Smooth muscle cell (in vitro differentiated cells): Measurements from ENCODE around the gene LINGO4. TPM values are rescaled to one million over a fixed set of nuclear protein-coding genes. Genes with fewer than 3 reads are reported as not detected.

ENCODE experiments used
- DNase-seq: peaks from one replicate; lab custom pipeline; 2025; ENCODE audit not compliant: unreplicated experiment; lab: John Stamatoyannopoulos, UW
- H2AFZ ChIP-seq: fragments of 200-600 bp; sonication (generic); 2 replicates; pipeline ENCODE4 v1.6.0; 2016; ENCODE audit warnings: antibody characterized with exemption, low read depth, mild to moderate bottlenecking
- H3F3A ChIP-seq: fragments of 200-600 bp; sonication (generic); 2 replicates; pipeline ENCODE4 v1.6.0; 2017; ENCODE audit warnings: antibody characterized with exemption, low read depth
- H3K27ac ChIP-seq: fragments of 200-600 bp; sonication (generic); 2 replicates; pipeline ENCODE4 v1.5.1; 2016; ENCODE audit warnings: low read depth, mild to moderate bottlenecking
- H3K27me3 ChIP-seq: fragments of 200-600 bp; sonication (generic); 2 replicates; pipeline ENCODE4 v1.6.1; 2016; ENCODE audit warnings: low read depth, mild to moderate bottlenecking
- H3K36me3 ChIP-seq: fragments of 200-600 bp; sonication (generic); 2 replicates; pipeline ENCODE4 v1.5.1; 2016; ENCODE audit warnings: low read depth
- H3K4me1 ChIP-seq: fragments of 200-600 bp; sonication (generic); 2 replicates; pipeline ENCODE4 v1.5.1; 2016; ENCODE audit warnings: low read depth
- H3K4me2 ChIP-seq: fragments of 200-600 bp; sonication (generic); 2 replicates; pipeline ENCODE4 v1.6.0; 2016; ENCODE audit warnings: mild to moderate bottlenecking
- H3K4me3 ChIP-seq: fragments of 200-600 bp; sonication (generic); 2 replicates; pipeline ENCODE4 v1.5.1; 2016; ENCODE audit warnings: mild to moderate bottlenecking
- H3K79me2 ChIP-seq: fragments of 200-600 bp; sonication (generic); 2 replicates; pipeline ENCODE4 v1.6.0; 2016; ENCODE audit warnings: low read depth, mild to moderate bottlenecking
- H3K9ac ChIP-seq: fragments of 200-600 bp; sonication (generic); 2 replicates; pipeline ENCODE4 v1.6.0; 2016; ENCODE audit warnings: low read depth
- H3K9me3 ChIP-seq: fragments of 200-600 bp; sonication (generic); replicated peaks from 2 replicates; pipeline ENCODE4 v1.5.1; 2016; ENCODE audit warnings: low read depth
- H4K20me1 ChIP-seq: fragments of 200-600 bp; sonication (generic); 2 replicates; pipeline ENCODE4 v1.6.0; 2016; ENCODE audit warnings: low read depth
- WGBS: methylation state at CpG from one replicate; pipeline ENCODE4 v1.1.7; 2016; ENCODE audit warnings: low lambda C conversion rate; 5-methylcytosine and 5-hydroxymethylcytosine counted together
- polyA plus RNA-seq: library from polyadenylated mRNA; unstranded; fragments of >200 nt; fragmentation: Nextera tagmentation; extraction: Ambion mirVana; gene quantifications from 2 replicates; pipeline ENCODE4 v1.2.1, GENCODE V29; 2016
- small RNA-seq: library from RNA; depleted of rRNA; stranded (forward); fragments of <200 nt; gene quantifications from one replicate; pipeline ENCODE3, GENCODE V24; 2014
- total RNA-seq: library from RNA; depleted of rRNA; stranded (reverse); fragments of >200 nt; gene quantifications from 2 replicates; pipeline ENCODE4 v1.2.3, GENCODE V29; 2014
- TF ChIP-seq, protein P1 (sequence below): fragments of 200-600 bp; sonication (generic); IDR thresholded peaks from 2 replicates; pipeline ENCODE4 v1.5.1; 2017; ENCODE audit warnings: borderline replicate concordance, mild to moderate bottlenecking, antibody characterized with exemption; ENCODE audit not compliant: insufficient read depth, poor library complexity, severe bottlenecking

LINGO4 gene
- total and polyA plus RNA-seq, 2 experiments from 2014 or later: not detected

DNA sequence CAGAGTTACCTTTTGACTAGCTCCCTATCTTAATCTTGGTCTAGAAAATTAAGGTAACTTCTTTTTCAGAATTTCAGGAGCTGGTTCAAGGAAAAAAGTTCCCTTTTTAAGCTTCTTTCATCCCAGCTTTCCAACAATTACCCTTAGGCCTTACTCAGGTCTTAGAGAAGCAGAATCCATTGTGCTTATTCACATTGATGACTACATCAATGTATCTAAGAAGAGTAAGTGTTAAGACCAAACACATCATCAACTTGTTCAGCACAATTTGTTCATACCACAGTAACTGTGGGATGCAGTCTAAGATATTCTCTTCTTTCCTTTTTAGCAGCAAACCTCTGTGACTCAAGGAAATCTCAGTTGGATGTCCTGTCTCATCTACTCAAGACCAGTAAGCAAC lies 46.0 kb downstream of the LINGO4 start:
- H3K4me3 ChIP-seq: no peak overlapping the region
- H3K36me3 ChIP-seq: peaks cover 15% of the 10 kb centered on the region
- TF ChIP-seq, protein P1, sequence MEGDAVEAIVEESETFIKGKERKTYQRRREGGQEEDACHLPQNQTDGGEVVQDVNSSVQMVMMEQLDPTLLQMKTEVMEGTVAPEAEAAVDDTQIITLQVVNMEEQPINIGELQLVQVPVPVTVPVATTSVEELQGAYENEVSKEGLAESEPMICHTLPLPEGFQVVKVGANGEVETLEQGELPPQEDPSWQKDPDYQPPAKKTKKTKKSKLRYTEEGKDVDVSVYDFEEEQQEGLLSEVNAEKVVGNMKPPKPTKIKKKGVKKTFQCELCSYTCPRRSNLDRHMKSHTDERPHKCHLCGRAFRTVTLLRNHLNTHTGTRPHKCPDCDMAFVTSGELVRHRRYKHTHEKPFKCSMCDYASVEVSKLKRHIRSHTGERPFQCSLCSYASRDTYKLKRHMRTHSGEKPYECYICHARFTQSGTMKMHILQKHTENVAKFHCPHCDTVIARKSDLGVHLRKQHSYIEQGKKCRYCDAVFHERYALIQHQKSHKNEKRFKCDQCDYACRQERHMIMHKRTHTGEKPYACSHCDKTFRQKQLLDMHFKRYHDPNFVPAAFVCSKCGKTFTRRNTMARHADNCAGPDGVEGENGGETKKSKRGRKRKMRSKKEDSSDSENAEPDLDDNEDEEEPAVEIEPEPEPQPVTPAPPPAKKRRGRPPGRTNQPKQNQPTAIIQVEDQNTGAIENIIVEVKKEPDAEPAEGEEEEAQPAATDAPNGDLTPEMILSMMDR: no peak
- no peak overlapping the region for H3K9ac ChIP-seq
- no peak overlapping the region for H2AFZ ChIP-seq
- H3K4me1 ChIP-seq: peaks cover 6% of the 10 kb centered on the region
- no peaks in the 10 kb centered on the region for H3K79me2 ChIP-seq
- DNase-seq: no peak
- no peaks in the 10 kb centered on the region for H3K9me3 ChIP-seq
- H3K27me3 ChIP-seq: no peaks in the 10 kb centered on the region
- no peaks in the 10 kb centered on the region for H3F3A ChIP-seq
- H4K20me1 ChIP-seq: no peaks in the 10 kb centered on the region
- H3K27ac ChIP-seq: no peak overlapping the region
- H3K4me2 ChIP-seq: no peak overlapping the region

DNA sequence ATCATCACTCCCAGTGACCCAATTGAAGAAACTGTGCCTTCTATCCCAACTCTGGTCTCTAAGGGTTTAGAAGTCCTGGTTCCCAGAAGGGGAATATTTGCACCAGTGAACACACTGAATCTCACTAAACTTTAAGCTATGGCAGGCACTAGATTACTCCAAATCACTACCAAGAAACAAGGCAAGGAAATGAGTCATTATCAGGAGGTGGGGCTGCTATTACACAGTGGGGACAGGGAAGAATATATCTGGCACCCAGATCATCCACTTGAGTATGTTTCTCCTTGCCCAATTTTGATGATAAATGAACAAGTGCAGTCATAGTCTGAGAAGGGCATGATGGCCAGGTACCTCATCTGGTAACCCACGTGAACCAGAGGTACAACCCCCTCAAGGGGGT lies 48.9 kb downstream of the LINGO4 start:
- 76% methylated on average over 1 of the region's 1 CpG for WGBS
- Histone ChIP-seq H3K27ac (no peak overlapping the region), H3K79me2 (no peaks in the 10 kb centered on the region), H2AFZ (no peak overlapping the region), H3K27me3 (no peaks in the 10 kb centered on the region), H3F3A (no peaks in the 10 kb centered on the region), H3K9me3 (no peaks in the 10 kb centered on the region), H4K20me1 (no peaks in the 10 kb centered on the region), H3K36me3 (peaks cover 15% of the 10 kb centered on the region), H3K9ac (no peak overlapping the region), H3K4me2 (no peak overlapping the region), H3K4me1 (no peaks in the 10 kb centered on the region), H3K4me3 (no peak overlapping the region)
- TF ChIP-seq, protein P1: no peak
- DNase-seq: no peak

Small RNAs within 50 kb of the gene (small RNA-seq; reads per million reads assigned to genes)
- not detected for gene RF00019

Other genes starting within 250 kb of the LINGO4 start
- gene SNX27, start 193.4 kb downstream of the LINGO4 start, total RNA-seq: 20.9 and 22.6 TPM in 2 replicates
- gene SNX27, start 193.4 kb downstream of the LINGO4 start, polyA plus RNA-seq: 11.9 and 12.0 TPM in 2 replicates
- not detected in 2 replicates for gene CELF3, start 88.6 kb downstream of the LINGO4 start, total RNA-seq
- gene CELF3, start 88.6 kb downstream of the LINGO4 start, polyA plus RNA-seq: not detected in 2 replicates
- not detected in 2 replicates for gene RIIAD1, start 83.9 kb downstream of the LINGO4 start, total RNA-seq
- gene RIIAD1, start 83.9 kb downstream of the LINGO4 start, polyA plus RNA-seq: not detected in 2 replicates
- gene MRPL9, start 41.9 kb downstream of the LINGO4 start, total RNA-seq: 83.8 and 151 TPM in 2 replicates
- 109 and 110 TPM in 2 replicates for gene MRPL9, start 41.9 kb downstream of the LINGO4 start, polyA plus RNA-seq
- 3.9 and 8.5 TPM in 2 replicates for gene TDRKH, start 14.9 kb downstream of the LINGO4 start, total RNA-seq
- 3.9 and 4.7 TPM in 2 replicates for gene TDRKH, start 14.9 kb downstream of the LINGO4 start, polyA plus RNA-seq
- not detected in 2 replicates for gene RORC, start 26.4 kb upstream of the LINGO4 start, total RNA-seq
- gene RORC, start 26.4 kb upstream of the LINGO4 start, polyA plus RNA-seq: not detected in 2 replicates
- not detected in 2 replicates for gene C2CD4D, start 34.4 kb upstream of the LINGO4 start, total RNA-seq
- gene C2CD4D, start 34.4 kb upstream of the LINGO4 start, polyA plus RNA-seq: 1.2 TPM in 1 of 2 replicates, not detected in the other
- 0.76 and 2.1 TPM in 2 replicates for gene THEM5, start 48.3 kb upstream of the LINGO4 start, total RNA-seq
- 1.0 and 1.3 TPM in 2 replicates for gene THEM5, start 48.3 kb upstream of the LINGO4 start, polyA plus RNA-seq
- gene THEM4, start 104.1 kb upstream of the LINGO4 start, total RNA-seq: 11.8 and 14.4 TPM in 2 replicates
- gene THEM4, start 104.1 kb upstream of the LINGO4 start, polyA plus RNA-seq: 15.9 and 19.0 TPM in 2 replicates
- gene S100A10, start 188.4 kb upstream of the LINGO4 start, total RNA-seq: 339 and 477 TPM in 2 replicates
- 1,351 and 2,073 TPM in 2 replicates for gene S100A10, start 188.4 kb upstream of the LINGO4 start, polyA plus RNA-seq
- gene S100A11, start 231.6 kb upstream of the LINGO4 start, total RNA-seq: 990 and 1,481 TPM in 2 replicates
- 2,824 and 4,054 TPM in 2 replicates for gene S100A11, start 231.6 kb upstream of the LINGO4 start, polyA plus RNA-seq